ENCODE data around the gene KLF17. TPM values are rescaled to one million over a fixed set of nuclear protein-coding genes. Genes with fewer than 3 reads are reported as not detected.

Gene KLF17
- total and polyA plus RNA-seq, 9 donors, result 0.08 to 0.32 (median 0.11) TPM; not detected in 3

Other genes with a start within 250 kb of the KLF17 start
- 0.49 TPM for gene ARTN, start 185.0 kb upstream of the KLF17 start, total RNA-seq
- 1 to 10 TPM in 5 of 8 donors, under 1 TPM in 3; 0.74 to 2.4 (median 1.2) TPM for gene ARTN, start 185.0 kb upstream of the KLF17 start, polyA plus RNA-seq (ENCODE audit: insufficient read depth in 1 of 8, insufficient read length in 8 of 8, low replicate concordance in 1 of 8)
- gene IPO13, start 171.9 kb upstream of the KLF17 start, total RNA-seq, result 15.6 TPM
- 10 to 100 TPM; 18.4 to 28.7 (median 25.2) TPM for gene IPO13, start 171.9 kb upstream of the KLF17 start, polyA plus RNA-seq (ENCODE audit: insufficient read depth in 1 of 8, insufficient read length in 8 of 8, low replicate concordance in 1 of 8)
- gene DPH2, start 148.8 kb upstream of the KLF17 start, total RNA-seq, result 14.0 TPM
- gene DPH2, start 148.8 kb upstream of the KLF17 start, polyA plus RNA-seq (ENCODE audit: insufficient read depth in 1 of 8, insufficient read length in 8 of 8, low replicate concordance in 1 of 8), result 10 to 100 TPM; 16.7 to 21.9 (median 18.4) TPM
- 55.9 TPM for gene ATP6V0B, start 143.9 kb upstream of the KLF17 start, total RNA-seq
- 10 to 100 TPM; 46.2 to 57.6 (median 50.8) TPM for gene ATP6V0B, start 143.9 kb upstream of the KLF17 start, polyA plus RNA-seq (ENCODE audit: insufficient read depth in 1 of 8, insufficient read length in 8 of 8, low replicate concordance in 1 of 8)
- 52.4 TPM for gene B4GALT2, start 139.6 kb upstream of the KLF17 start, total RNA-seq
- gene B4GALT2, start 139.6 kb upstream of the KLF17 start, polyA plus RNA-seq (ENCODE audit: insufficient read depth in 1 of 8, insufficient read length in 8 of 8, low replicate concordance in 1 of 8), result 10 to 100 TPM; 43.3 to 59.6 (median 49.1) TPM
- gene CCDC24, start 127.2 kb upstream of the KLF17 start, total RNA-seq, result 0.98 TPM
- 1 to 10 TPM in 5 of 8 donors, under 1 TPM in 3; 0.77 to 1.9 (median 1.3) TPM for gene CCDC24, start 127.2 kb upstream of the KLF17 start, polyA plus RNA-seq (ENCODE audit: insufficient read depth in 1 of 8, insufficient read length in 8 of 8, low replicate concordance in 1 of 8)
- gene SLC6A9, start 87.4 kb upstream of the KLF17 start, total RNA-seq, result 1.6 TPM
- 1 to 10 TPM; 2.3 to 5.5 (median 3.6) TPM for gene SLC6A9, start 87.4 kb upstream of the KLF17 start, polyA plus RNA-seq (ENCODE audit: insufficient read depth in 1 of 8, insufficient read length in 8 of 8, low replicate concordance in 1 of 8)
- gene KLF18, start 22.8 kb downstream of the KLF17 start, total RNA-seq, result not detected
- gene KLF18, start 22.8 kb downstream of the KLF17 start, polyA plus RNA-seq (ENCODE audit: insufficient read depth in 1 of 8, insufficient read length in 8 of 8, low replicate concordance in 1 of 8), result not detected
- 12.1 TPM for gene DMAP1, start 94.7 kb downstream of the KLF17 start, total RNA-seq
- gene DMAP1, start 94.7 kb downstream of the KLF17 start, polyA plus RNA-seq (ENCODE audit: insufficient read depth in 1 of 8, insufficient read length in 8 of 8, low replicate concordance in 1 of 8), result 10 to 100 TPM; 31.1 to 44.5 (median 37.5) TPM
- 53.8 TPM for gene ERI3, start 236.4 kb downstream of the KLF17 start, total RNA-seq
- 10 to 100 TPM; 46.7 to 57.2 (median 52.0) TPM for gene ERI3, start 236.4 kb downstream of the KLF17 start, polyA plus RNA-seq (ENCODE audit: insufficient read depth in 1 of 8, insufficient read length in 8 of 8, low replicate concordance in 1 of 8)

Measured in muscle of leg (tissue), 9 donors.